ENCODE data around the gene RTRAF. TPM values are rescaled to one million over a fixed set of nuclear protein-coding genes. Genes with fewer than 3 reads are reported as not detected.

Gene RTRAF
- total and polyA plus RNA-seq, 4 donors: 97.7 to 205 (median 168) TPM

DNA sequence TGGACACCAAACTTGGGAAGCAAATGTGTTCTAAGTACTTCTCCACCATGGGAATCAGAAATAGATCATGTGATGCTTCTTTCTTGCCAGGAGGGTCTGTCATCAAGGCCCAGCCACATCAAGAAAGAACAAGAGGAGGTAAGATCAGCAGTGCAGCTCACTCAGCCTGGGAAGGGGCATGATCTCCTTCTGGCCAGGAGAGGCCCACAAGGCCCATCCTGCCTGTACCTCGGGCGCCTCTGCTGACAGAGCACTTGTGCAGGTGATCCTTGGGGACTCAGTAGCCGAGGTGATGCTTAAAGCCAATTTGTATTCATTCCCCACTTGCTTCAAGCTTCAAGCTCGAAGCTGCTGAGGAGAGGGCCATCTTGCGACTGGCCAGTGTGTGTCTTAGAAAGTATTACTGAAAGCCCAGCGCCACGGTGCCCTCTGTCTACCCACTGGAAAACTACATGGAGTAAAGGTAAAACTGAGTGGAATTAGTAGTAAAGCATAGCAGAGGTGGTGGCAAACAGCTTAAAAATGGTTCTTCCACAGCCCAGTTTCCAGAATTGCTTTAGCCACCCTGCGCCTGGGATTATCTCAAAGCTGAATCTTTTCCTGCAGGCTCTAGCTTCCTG lies 26.2 kb downstream of the RTRAF start:
- peaks cover 29% of the 10 kb centered on the region for H3K4me1 ChIP-seq (ENCODE audit: control insufficient read depth, insufficient read depth, low read length)
- 68% methylated on average over 6 of the region's 8 CpGs for WGBS (ENCODE audit: insufficient coverage)
- H3K27ac ChIP-seq (ENCODE audit: low read depth, low read length): peak overlapping the region; percentile 35
- H3K4me3 ChIP-seq (ENCODE audit: low read depth, low read length): no peak overlapping the region
- H3K36me3 ChIP-seq (ENCODE audit: control insufficient read depth, insufficient read depth, low read length): peaks cover 21% of the 10 kb centered on the region
- H3K9me3 ChIP-seq (ENCODE audit: control insufficient read depth, insufficient read depth, low read length): no peaks in the 10 kb centered on the region
- H3K27me3 ChIP-seq (ENCODE audit: control insufficient read depth, insufficient read depth, low read length): no peaks in the 10 kb centered on the region
- peak in 1 of 6 donors; percentile 44 for DNase-seq (ENCODE audit: low read depth in 4 of 6, low spot score in 6 of 6)

DNA sequence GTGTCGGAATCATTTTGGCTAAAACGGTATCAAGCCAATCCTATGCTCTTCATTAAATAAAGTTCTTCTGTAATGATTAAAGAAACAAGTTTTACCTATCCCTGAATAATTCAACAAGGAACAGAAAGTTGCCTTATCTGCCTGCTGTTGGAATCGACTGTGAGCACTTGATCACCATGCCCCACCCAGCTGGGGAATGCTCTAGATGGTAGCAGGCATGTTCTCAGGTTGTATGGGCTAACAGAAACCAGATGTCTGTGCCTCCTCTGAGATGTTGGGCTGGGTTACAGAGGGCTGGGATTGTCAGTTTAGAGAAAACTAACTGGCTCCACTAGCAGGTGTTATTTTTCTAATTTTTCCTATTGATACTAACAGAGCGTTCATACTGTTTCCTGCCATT lies 28.9 kb downstream of the RTRAF start:
- H3K9me3 ChIP-seq (ENCODE audit: control insufficient read depth, insufficient read depth, low read length): no peaks in the 10 kb centered on the region
- DNase-seq (ENCODE audit: low read depth in 4 of 6, low spot score in 6 of 6): no peak
- 86% methylated on average over 1 of the region's 4 CpGs for WGBS (ENCODE audit: insufficient coverage)
- H3K4me1 ChIP-seq (ENCODE audit: control insufficient read depth, insufficient read depth, low read length): peaks cover 28% of the 10 kb centered on the region
- no peak overlapping the region for H3K4me3 ChIP-seq (ENCODE audit: low read depth, low read length)
- peaks cover 13% of the 10 kb centered on the region for H3K36me3 ChIP-seq (ENCODE audit: control insufficient read depth, insufficient read depth, low read length)
- no peak overlapping the region for H3K27ac ChIP-seq (ENCODE audit: low read depth, low read length)
- H3K27me3 ChIP-seq (ENCODE audit: control insufficient read depth, insufficient read depth, low read length): no peaks in the 10 kb centered on the region

DNA sequence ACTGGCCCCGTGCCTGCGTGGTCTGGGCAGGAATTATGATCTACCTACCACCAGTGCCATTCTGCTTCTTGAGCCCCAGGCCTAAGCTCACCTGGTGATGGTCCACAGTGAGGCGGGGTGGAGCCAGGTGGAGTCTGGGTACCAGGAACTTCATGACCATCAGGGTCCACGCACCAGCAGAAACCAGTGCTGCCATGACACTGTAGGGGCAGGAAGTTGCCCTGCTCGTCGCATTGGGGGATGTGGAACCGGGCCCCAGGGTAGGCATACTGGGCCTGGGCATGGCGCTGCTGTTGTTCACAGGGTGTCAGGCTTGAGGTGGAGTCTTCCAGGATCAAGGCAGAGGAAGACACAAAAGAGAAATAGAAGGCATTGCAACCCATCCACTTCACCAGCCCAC lies 29.6 kb downstream of the RTRAF start:
- no peaks in the 10 kb centered on the region for H3K9me3 ChIP-seq (ENCODE audit: control insufficient read depth, insufficient read depth, low read length)
- peak overlapping the region; percentile 25 for H3K27ac ChIP-seq (ENCODE audit: low read depth, low read length)
- DNase-seq (ENCODE audit: low read depth in 4 of 6, low spot score in 6 of 6): no peak
- no peaks in the 10 kb centered on the region for H3K27me3 ChIP-seq (ENCODE audit: control insufficient read depth, insufficient read depth, low read length)
- H3K4me3 ChIP-seq (ENCODE audit: low read depth, low read length): no peak overlapping the region
- 98% methylated on average over 5 of the region's 8 CpGs for WGBS (ENCODE audit: insufficient coverage)
- H3K36me3 ChIP-seq (ENCODE audit: control insufficient read depth, insufficient read depth, low read length): peaks cover 11% of the 10 kb centered on the region
- H3K4me1 ChIP-seq (ENCODE audit: control insufficient read depth, insufficient read depth, low read length): peaks cover 27% of the 10 kb centered on the region

DNA sequence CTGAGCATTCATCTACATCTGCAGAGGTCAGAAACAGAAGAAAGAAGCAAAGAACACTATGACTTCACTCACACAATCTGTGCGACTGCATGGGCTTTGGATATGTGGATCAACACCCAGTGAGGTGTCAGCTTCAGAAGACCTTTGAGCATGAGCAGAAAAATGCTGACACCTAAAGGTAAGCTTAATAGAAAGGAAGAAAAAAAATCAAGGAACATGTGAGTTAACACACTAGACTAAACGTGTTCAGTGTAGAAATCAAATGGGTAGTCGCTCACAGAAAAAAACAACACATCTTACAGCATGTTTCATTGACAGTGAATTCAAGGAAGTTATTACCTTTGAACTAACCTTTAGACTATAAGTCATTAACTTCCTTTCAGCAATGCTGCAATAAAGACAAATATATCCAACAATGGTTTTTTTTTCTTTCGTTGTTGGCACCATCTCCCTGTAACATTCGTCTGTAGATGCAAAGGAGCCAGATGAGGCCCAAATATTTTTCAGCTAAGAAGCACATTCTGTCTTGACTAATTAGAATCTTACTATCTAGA lies 30.9 kb downstream of the RTRAF start:
- Histone ChIP-seq H3K27me3 (ENCODE audit: control insufficient read depth, insufficient read depth, low read length) (no peaks in the 10 kb centered on the region), H3K9me3 (ENCODE audit: control insufficient read depth, insufficient read depth, low read length) (no peaks in the 10 kb centered on the region), H3K36me3 (ENCODE audit: control insufficient read depth, insufficient read depth, low read length) (peaks cover 3% of the 10 kb centered on the region), H3K27ac (ENCODE audit: low read depth, low read length) (peak overlapping the region; percentile 11), H3K4me1 (ENCODE audit: control insufficient read depth, insufficient read depth, low read length) (peaks cover 16% of the 10 kb centered on the region), H3K4me3 (ENCODE audit: low read depth, low read length) (no peak overlapping the region)
- no peak for DNase-seq (ENCODE audit: low read depth in 4 of 6, low spot score in 6 of 6)
- no CpG with 5 or more reads among the region's 5 CpGs for WGBS (ENCODE audit: insufficient coverage)

DNA sequence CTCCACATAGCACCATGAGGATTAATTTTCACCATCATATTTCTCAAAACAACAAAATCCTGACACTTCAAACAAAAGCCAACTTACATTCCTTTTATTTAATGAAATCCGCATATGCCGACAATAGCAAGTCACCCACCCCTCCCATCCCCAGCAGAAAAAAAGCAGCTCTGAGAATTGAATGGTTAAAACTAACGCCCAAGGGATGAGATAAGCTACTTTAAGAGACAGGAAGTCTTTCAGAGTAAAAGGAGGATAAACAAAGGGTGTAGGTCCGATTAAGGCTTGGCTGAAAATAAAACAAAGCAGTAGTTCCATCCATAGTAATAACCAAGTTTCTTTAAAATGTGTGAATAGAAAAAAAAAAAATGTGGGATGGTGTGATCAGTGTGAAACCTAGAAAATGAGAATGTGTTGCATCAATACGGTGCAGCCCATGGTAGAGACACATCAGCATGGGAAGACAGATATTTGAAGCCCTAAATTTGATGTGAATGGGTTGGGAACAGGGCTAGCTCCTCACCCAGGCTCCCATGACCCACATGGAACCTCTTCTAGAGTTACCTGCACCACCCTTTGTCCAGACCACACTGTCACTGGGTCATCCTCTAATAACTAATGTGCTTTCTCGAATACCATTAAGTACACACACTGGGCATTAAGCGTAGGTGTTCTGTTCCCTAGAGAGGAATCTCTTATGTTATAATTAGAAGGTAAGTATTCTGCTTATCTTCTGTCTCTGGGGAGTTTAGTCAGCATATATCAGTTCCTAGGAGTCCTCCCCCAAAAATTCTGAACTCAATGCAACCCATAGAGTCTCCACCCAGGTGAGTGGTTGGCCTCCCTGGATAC lies 31.7 kb downstream of the RTRAF start:
- peaks cover 3% of the 10 kb centered on the region for H3K36me3 ChIP-seq (ENCODE audit: control insufficient read depth, insufficient read depth, low read length)
- no peaks in the 10 kb centered on the region for H3K27me3 ChIP-seq (ENCODE audit: control insufficient read depth, insufficient read depth, low read length)
- no peak overlapping the region for H3K4me3 ChIP-seq (ENCODE audit: low read depth, low read length)
- no peak for DNase-seq (ENCODE audit: low read depth in 4 of 6, low spot score in 6 of 6)
- peak overlapping the region; percentile 25 for H3K27ac ChIP-seq (ENCODE audit: low read depth, low read length)
- H3K9me3 ChIP-seq (ENCODE audit: control insufficient read depth, insufficient read depth, low read length): no peaks in the 10 kb centered on the region
- WGBS (ENCODE audit: insufficient coverage): 0% methylated on average over 1 of the region's 7 CpGs
- H3K4me1 ChIP-seq (ENCODE audit: control insufficient read depth, insufficient read depth, low read length): peaks cover 10% of the 10 kb centered on the region

DNA sequence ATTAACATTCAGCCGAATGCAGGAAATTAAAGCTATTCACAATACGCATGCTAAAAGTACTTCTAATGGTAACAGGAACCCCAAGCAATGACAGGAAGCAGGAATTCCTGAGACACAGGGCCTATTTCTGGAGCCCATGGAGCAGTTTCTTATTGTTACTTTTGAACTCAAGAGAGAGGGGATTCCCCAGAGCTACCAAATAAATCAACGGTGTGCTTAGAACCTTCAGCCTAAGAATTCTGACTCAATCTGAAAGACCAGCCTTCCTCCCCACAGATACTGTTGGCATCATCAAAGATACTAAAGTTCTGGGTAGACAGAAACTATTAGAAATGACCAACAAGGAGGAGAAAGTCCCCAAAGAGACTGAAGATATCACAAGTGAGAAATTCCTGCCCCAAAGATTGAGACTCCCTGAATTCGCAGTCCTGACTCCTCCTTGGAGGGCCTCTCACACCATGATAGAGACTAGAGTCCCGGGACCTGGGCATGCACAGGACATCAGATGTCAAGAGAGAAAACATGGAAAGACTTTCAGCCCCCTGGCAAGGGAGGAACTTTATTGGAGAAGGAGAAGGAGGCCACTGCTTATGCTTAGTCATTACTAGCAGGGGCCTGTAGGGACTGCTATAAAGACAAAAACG lies 32.7 kb downstream of the RTRAF start:
- no peak overlapping the region for H3K27ac ChIP-seq (ENCODE audit: low read depth, low read length)
- H3K4me3 ChIP-seq (ENCODE audit: low read depth, low read length): no peak overlapping the region
- no peaks in the 10 kb centered on the region for H3K9me3 ChIP-seq (ENCODE audit: control insufficient read depth, insufficient read depth, low read length)
- H3K27me3 ChIP-seq (ENCODE audit: control insufficient read depth, insufficient read depth, low read length): no peaks in the 10 kb centered on the region
- H3K36me3 ChIP-seq (ENCODE audit: control insufficient read depth, insufficient read depth, low read length): peaks cover 3% of the 10 kb centered on the region
- no peak for DNase-seq (ENCODE audit: low read depth in 4 of 6, low spot score in 6 of 6)
- peaks cover 11% of the 10 kb centered on the region for H3K4me1 ChIP-seq (ENCODE audit: control insufficient read depth, insufficient read depth, low read length)
- WGBS (ENCODE audit: insufficient coverage): 40% methylated on average over 2 of the region's 6 CpGs

DNA sequence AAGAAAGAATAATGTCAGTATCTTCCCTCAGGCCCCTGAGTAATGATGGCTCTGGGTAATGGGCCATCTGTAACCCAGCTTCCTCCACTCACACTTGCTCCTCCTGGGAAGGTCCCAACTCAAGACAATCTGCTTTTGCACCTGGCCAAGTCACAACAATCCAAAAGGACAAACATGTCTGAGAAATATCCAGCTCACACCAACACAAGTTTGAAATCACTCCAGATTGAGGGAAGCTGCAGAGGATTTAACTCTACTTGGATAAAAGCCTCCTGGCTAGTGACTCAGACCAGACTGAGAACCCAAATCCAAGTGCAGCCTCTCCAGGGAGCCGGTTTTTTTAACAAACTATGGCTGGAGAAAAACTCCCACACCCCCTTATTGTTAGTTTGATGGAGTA lies 34.2 kb downstream of the RTRAF start:
- H3K36me3 ChIP-seq (ENCODE audit: control insufficient read depth, insufficient read depth, low read length): peaks cover 3% of the 10 kb centered on the region
- H3K4me3 ChIP-seq (ENCODE audit: low read depth, low read length): no peak overlapping the region
- WGBS (ENCODE audit: insufficient coverage): no CpG with 5 or more reads among the region's 1 CpG
- peak in 1 of 6 donors; percentile 83 for DNase-seq (ENCODE audit: low read depth in 4 of 6, low spot score in 6 of 6)
- H3K27me3 ChIP-seq (ENCODE audit: control insufficient read depth, insufficient read depth, low read length): no peaks in the 10 kb centered on the region
- H3K27ac ChIP-seq (ENCODE audit: low read depth, low read length): no peak overlapping the region
- H3K9me3 ChIP-seq (ENCODE audit: control insufficient read depth, insufficient read depth, low read length): no peaks in the 10 kb centered on the region
- peaks cover 12% of the 10 kb centered on the region for H3K4me1 ChIP-seq (ENCODE audit: control insufficient read depth, insufficient read depth, low read length)

DNA sequence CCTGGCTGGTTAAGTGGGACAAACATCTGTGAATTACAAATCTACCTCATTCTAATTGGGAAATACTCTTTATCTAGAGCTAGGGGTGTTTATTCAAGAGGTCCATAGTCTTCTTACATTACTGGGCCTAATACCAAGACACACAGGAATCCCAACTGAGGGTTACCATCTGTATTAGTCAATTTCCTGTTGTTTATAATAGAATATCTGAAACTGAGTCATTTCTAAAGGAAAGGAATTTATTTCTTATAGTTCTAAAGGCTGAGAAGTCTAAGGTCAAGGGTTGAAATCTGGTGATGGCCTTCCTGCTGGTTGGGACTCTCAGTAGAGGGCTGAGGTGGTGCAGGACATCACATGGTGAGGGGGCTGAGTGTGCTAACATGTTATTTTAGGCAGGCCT lies 36.0 kb downstream of the RTRAF start:
- Histone ChIP-seq H3K9me3 (ENCODE audit: control insufficient read depth, insufficient read depth, low read length) (no peaks in the 10 kb centered on the region), H3K27ac (ENCODE audit: low read depth, low read length) (peak overlapping the region; percentile 6)
- DNase-seq (ENCODE audit: low read depth in 4 of 6, low spot score in 6 of 6): no peak

DNA sequence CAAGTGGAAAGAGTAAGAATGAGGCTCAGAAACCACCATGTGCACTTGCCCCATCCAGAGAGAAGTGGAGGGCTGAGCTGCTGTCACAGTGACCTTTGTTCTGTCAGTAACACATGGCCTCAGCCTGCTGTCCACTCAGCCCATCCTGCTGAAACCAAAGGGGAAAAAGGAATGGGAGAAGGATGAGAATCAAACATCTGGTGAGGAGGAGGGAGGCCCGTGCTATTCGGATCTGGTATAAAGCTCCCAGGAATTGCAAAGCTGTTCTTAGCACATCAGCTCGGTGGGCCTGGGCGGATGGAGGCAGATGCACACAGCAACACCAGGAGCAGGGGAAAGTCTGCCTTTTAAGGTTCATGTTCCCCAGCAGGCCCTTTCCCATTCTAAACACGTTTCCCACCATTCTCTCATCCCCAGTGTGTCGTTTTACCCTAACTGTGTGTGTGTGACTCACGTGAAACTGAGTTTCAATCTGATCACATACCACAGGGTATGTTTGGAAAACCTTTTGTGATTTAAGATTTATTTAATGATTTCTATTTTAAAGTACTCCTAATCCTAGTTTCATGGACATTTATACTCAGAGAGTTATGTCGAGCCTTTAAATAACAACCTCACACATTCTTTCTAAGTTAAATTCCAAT lies 36.8 kb downstream of the RTRAF start:
- peak overlapping the region; percentile 22 for H3K27ac ChIP-seq (ENCODE audit: low read depth, low read length)
- DNase-seq (ENCODE audit: low read depth in 4 of 6, low spot score in 6 of 6): peak in 1 of 6 donors; percentile 47

More for the DNA sequence above, 36.0 kb downstream of the RTRAF start:
- no peaks in the 10 kb centered on the region for H3K27me3 ChIP-seq (ENCODE audit: control insufficient read depth, insufficient read depth, low read length)
- peaks cover 5% of the 10 kb centered on the region for H3K4me1 ChIP-seq (ENCODE audit: control insufficient read depth, insufficient read depth, low read length)
- no peaks in the 10 kb centered on the region for H3K36me3 ChIP-seq (ENCODE audit: control insufficient read depth, insufficient read depth, low read length)
- no peak overlapping the region for H3K4me3 ChIP-seq (ENCODE audit: low read depth, low read length)

More for the DNA sequence above, 36.8 kb downstream of the RTRAF start:
- Histone ChIP-seq H3K9me3 (ENCODE audit: control insufficient read depth, insufficient read depth, low read length) (no peaks in the 10 kb centered on the region), H3K4me1 (ENCODE audit: control insufficient read depth, insufficient read depth, low read length) (peaks cover 5% of the 10 kb centered on the region), H3K27me3 (ENCODE audit: control insufficient read depth, insufficient read depth, low read length) (no peaks in the 10 kb centered on the region), H3K36me3 (ENCODE audit: control insufficient read depth, insufficient read depth, low read length) (no peaks in the 10 kb centered on the region), H3K4me3 (ENCODE audit: low read depth, low read length) (no peak overlapping the region)
- WGBS (ENCODE audit: insufficient coverage): 66% methylated on average over 3 of the region's 8 CpGs
